KG1 (cell line): ENCODE measurements around the gene SEPHS1.
"Not testable (repeated sequence)": the region's sequence is repeated elsewhere in the genome, so short reads cannot be mapped to it uniquely, and the experiment has no call there.

Source experiments
- DNase-seq: peaks from one replicate; lab custom pipeline; 2025; lab: John Stamatoyannopoulos, UW

SEPHS1 gene

GRCh38 chr10:13348216-13349017 is at the start of gene SEPHS1:
Gene SEPHS1 (minus strand): TSS chr10:13348293. CDS start chr10:13344950, 3,343 bp downstream.
- peak; percentile 72 for DNase-seq

- DNase-seq: no peak
These were observed 49.0 kb upstream of the SEPHS1 start for GRCh38 chr10:13397052-13397451.

- DNase-seq: no peak
These were observed 48.3 kb upstream of the SEPHS1 start for GRCh38 chr10:13396369-13396768.

- no peak for DNase-seq
These were observed 47.4 kb upstream of the SEPHS1 start for GRCh38 chr10:13395540-13395939.

GRCh38 chr10:13393640-13394039 is 45.5 kb upstream of the SEPHS1 start:
- no peak for DNase-seq

- DNase-seq: no peak
These were observed 44.6 kb upstream of the SEPHS1 start for GRCh38 chr10:13392701-13393100.

GRCh38 chr10:13390604-13391522 is 42.8 kb upstream of the SEPHS1 start:
- peak; percentile 2 for DNase-seq

GRCh38 chr10:13388478-13389230 is 40.6 kb upstream of the SEPHS1 start:
- DNase-seq: no peak

GRCh38 chr10:13386021-13386420 is 37.9 kb upstream of the SEPHS1 start:
- DNase-seq: no peak

GRCh38 chr10:13383399-13383761 is 35.3 kb upstream of the SEPHS1 start:
- DNase-seq: no peak

- no peak for DNase-seq
These were observed 34.8 kb upstream of the SEPHS1 start for GRCh38 chr10:13382703-13383398.

- not testable (repeated sequence) for DNase-seq
These were observed 31.0 kb upstream of the SEPHS1 start for GRCh38 chr10:13379061-13379460.

- DNase-seq: no peak
These were observed 28.7 kb upstream of the SEPHS1 start for GRCh38 chr10:13376746-13377145.

- no peak for DNase-seq
These were observed 28.2 kb upstream of the SEPHS1 start for GRCh38 chr10:13376297-13376696.

GRCh38 chr10:13375791-13376190 is 27.7 kb upstream of the SEPHS1 start:
- DNase-seq: no peak

- DNase-seq: no peak
These were observed 25.6 kb upstream of the SEPHS1 start for GRCh38 chr10:13373644-13374043.

- no peak for DNase-seq
These were observed 24.4 kb upstream of the SEPHS1 start for GRCh38 chr10:13372524-13372923.

- DNase-seq: peak; percentile 69
These were observed 23.9 kb upstream of the SEPHS1 start for GRCh38 chr10:13371897-13372470.

- DNase-seq: no peak
These were observed 18.8 kb upstream of the SEPHS1 start for GRCh38 chr10:13366891-13367290.

GRCh38 chr10:13365831-13366230 is 17.7 kb upstream of the SEPHS1 start:
- no peak for DNase-seq

GRCh38 chr10:13365243-13365642 is 17.1 kb upstream of the SEPHS1 start:
- DNase-seq: no peak
